SK-N-SH (cell line): ENCODE measurements around the gene NDUFB8. TPM values are rescaled to one million over a fixed set of nuclear protein-coding genes. Genes with fewer than 3 reads are reported as not detected.

ENCODE experiments used
- CTCF ChIA-PET: fragments of 300-600, 350-600 bp; formaldehyde crosslinking; extraction: SDS; loops from one replicate; lab custom pipeline; 2021; lab: Yijun Ruan, JAX
- POLR2A ChIA-PET: fragments of 350-600 bp; sonication (Branson Sonifier 250); formaldehyde crosslinking; extraction: SDS; loops from one replicate; lab custom pipeline; 2020; ENCODE audit warnings: antibody characterized with exemption, inconsistent platforms; lab: Yijun Ruan, JAX
- DNase-seq: peaks from one replicate; pipeline ENCODE4 v3.0.0; 2012
- H2AFZ ChIP-seq: fragments of 200-600 bp; sonication (generic); 2 replicates; pipeline ENCODE4 v1.8.1; 2016; ENCODE audit warnings: antibody characterized with exemption, mild to moderate bottlenecking, low read depth
- H3F3A ChIP-seq: fragments of 200-600 bp; sonication (generic); replicated peaks from 2 replicates; pipeline ENCODE3; 2016; ENCODE audit warnings: antibody characterized with exemption, mild to moderate bottlenecking; ENCODE audit not compliant: insufficient read depth
- H3K27ac ChIP-seq, 2 experiments: fragments of 200-500 bp in 1 of 2; fragments of 200-600 bp in 1 of 2; sonication (Bioruptor generic) in 1 of 2; sonication (generic), shearing (Covaris generic) in 1 of 2; 2 replicates each; pipeline versions ENCODE4 v1.5.1 to v1.6.1; 2014 to 2016; ENCODE audit warnings: low read depth in 2 of 2, inconsistent platforms in 1 of 2, low read length in 1 of 2, mild to moderate bottlenecking in 1 of 2, mixed read lengths in 1 of 2
- H3K27me3 ChIP-seq: fragments of 200-600 bp; sonication (generic), shearing (Covaris generic); 2 replicates; pipeline ENCODE4 v1.6.1; 2016; ENCODE audit warnings: mixed run types; ENCODE audit not compliant: insufficient read depth
- H3K36me3 ChIP-seq, 2 experiments: fragments of 200-500 bp in 1 of 2; fragments of 200-600 bp in 1 of 2; sonication (Bioruptor generic) in 1 of 2; sonication (generic) in 1 of 2; replicated peaks in 1 of 2; 2 replicates each; pipeline versions ENCODE3 to v1.5.1; 2014 to 2016; ENCODE audit warnings: low read length in 1 of 2, mild to moderate bottlenecking in 1 of 2; ENCODE audit not compliant: insufficient read depth in 2 of 2, control insufficient read depth in 1 of 2
- H3K4me1 ChIP-seq, 2 experiments: fragments of 200-500 bp in 1 of 2; fragments of 200-600 bp in 1 of 2; sonication (Bioruptor generic) in 1 of 2; sonication (generic), shearing (Covaris generic) in 1 of 2; 2 replicates each; pipeline versions ENCODE4 v1.5.1 to v1.6.1; 2014 to 2016; ENCODE audit warnings: low read depth in 1 of 2, low read length in 1 of 2, mixed run types in 1 of 2; ENCODE audit not compliant: insufficient read depth in 2 of 2, control insufficient read depth in 1 of 2
- H3K4me2 ChIP-seq: fragments of 200-600 bp; sonication (generic), shearing (Covaris generic); 2 replicates; pipeline ENCODE4 v1.6.1; 2017; ENCODE audit warnings: mixed run types
- H3K4me3 ChIP-seq, 2 experiments: fragments of 200-500 bp in 1 of 2; fragments of 200-600 bp in 1 of 2; sonication (Bioruptor generic) in 1 of 2; sonication (generic), shearing (Covaris generic) in 1 of 2; 2 replicates each; pipeline versions ENCODE4 v1.5.1 to v1.8.1; 2014 to 2016; ENCODE audit warnings: low read depth in 2 of 2, inconsistent platforms in 1 of 2, low read length in 1 of 2, mild to moderate bottlenecking in 1 of 2, mixed read lengths in 1 of 2, moderate library complexity in 1 of 2
- H3K79me2 ChIP-seq: fragments of 200-600 bp; sonication (generic); 2 replicates; pipeline ENCODE4 v1.8.1; 2017; ENCODE audit warnings: mild to moderate bottlenecking; ENCODE audit not compliant: insufficient read depth
- H3K9ac ChIP-seq: fragments of 200-600 bp; sonication (generic); 2 replicates; pipeline ENCODE4 v1.6.1; 2017; ENCODE audit warnings: mixed run types
- H3K9me2 ChIP-seq: fragments of 200-600 bp; sonication (generic); 2 replicates; pipeline ENCODE4 v1.6.1; 2017; ENCODE audit warnings: mixed run types
- H3K9me3 ChIP-seq: fragments of 200-600 bp; sonication (generic); 2 replicates; pipeline ENCODE4 v1.6.1; 2017; ENCODE audit warnings: mixed run types, mild to moderate bottlenecking, moderate library complexity
- H4K20me1 ChIP-seq: fragments of 200-600 bp; sonication (generic); 2 replicates; pipeline ENCODE4 v1.6.1; 2017; ENCODE audit warnings: mild to moderate bottlenecking, mixed run types; ENCODE audit not compliant: insufficient read depth
- ELF1 ChIP-seq: IDR thresholded peaks from 2 replicates; pipeline ENCODE4 v1.4.0; 2012
- EP300 ChIP-seq, 2 experiments: IDR thresholded peaks; 2 replicates each; pipeline versions ENCODE4 v1.4.0 to v1.6.1; 2012; ENCODE audit warnings: borderline replicate concordance in 1 of 2, low read depth in 1 of 2, low read length in 1 of 2
- EZH2phosphoT487 ChIP-seq: fragments of 200-600 bp; sonication (generic); IDR thresholded peaks from 2 replicates; pipeline ENCODE4 v1.6.1; 2017; ENCODE audit warnings: low read depth, mixed run types, mild to moderate bottlenecking, antibody characterized with exemption, moderate library complexity, borderline replicate concordance
- FOSL2 ChIP-seq: IDR thresholded peaks from 2 replicates; pipeline ENCODE4 v1.4.0; 2012; ENCODE audit warnings: low read depth, mild to moderate bottlenecking, moderate library complexity, borderline replicate concordance
- FOXJ3 ChIP-seq: sonication (generic); formaldehyde crosslinking; IDR thresholded peaks from 2 replicates; pipeline ENCODE4 v1.5.1; 2020; ENCODE audit warnings: mild to moderate bottlenecking, missing genetic modification reagents
- GABPA ChIP-seq: IDR thresholded peaks from 2 replicates; pipeline ENCODE4 v1.4.0; 2012; ENCODE audit warnings: low read depth, mild to moderate bottlenecking
- GATA2 ChIP-seq: sonication (generic); formaldehyde crosslinking; IDR thresholded peaks from 2 replicates; pipeline ENCODE4 v1.5.0; 2020; ENCODE audit warnings: mild to moderate bottlenecking, missing genetic modification reagents
- JUND ChIP-seq: IDR thresholded peaks from 2 replicates; pipeline ENCODE4 v1.4.0; 2012
- MAX ChIP-seq: IDR thresholded peaks from 2 replicates; pipeline ENCODE4 v1.4.0; 2012; ENCODE audit warnings: low read depth
- MXI1 ChIP-seq: IDR thresholded peaks from 2 replicates; pipeline ENCODE4 v1.6.1; 2012; ENCODE audit warnings: mild to moderate bottlenecking, low read depth, low read length, improper control_type of control experiment
- POLR2AphosphoS5 ChIP-seq: IDR thresholded peaks from 2 replicates; pipeline ENCODE4 v1.6.1; 2012; ENCODE audit warnings: low read depth, low read length
- RFX5 ChIP-seq: IDR thresholded peaks from 2 replicates; pipeline ENCODE4 v1.6.1; 2012; ENCODE audit warnings: mild to moderate bottlenecking, improper control_type of control experiment, low read length
- TEAD4 ChIP-seq: IDR thresholded peaks from 2 replicates; pipeline ENCODE4 v1.4.0; 2012; ENCODE audit warnings: mild to moderate bottlenecking, borderline replicate concordance; ENCODE audit not compliant: insufficient read depth
- YY1 ChIP-seq: IDR thresholded peaks from 2 replicates; pipeline ENCODE4 v1.4.0; 2012; ENCODE audit warnings: low read depth, mild to moderate bottlenecking
- WGBS: methylation state at CpG from one replicate; pipeline ENCODE4 v1.1.6; 2017; ENCODE audit warnings: low lambda C conversion rate; 5-methylcytosine and 5-hydroxymethylcytosine counted together
- polyA plus RNA-seq, 3 experiments: library from polyadenylated mRNA; depleted of rRNA; stranded (reverse); fragments of >200 nt; gene quantifications; 2 replicates each; pipeline ENCODE4 v1.2.3, GENCODE V29; 2012

Gene NDUFB8
- polyA plus RNA-seq, 1 of the 3 experiments (the other 2 are of a cell fraction): 368 TPM

- 96% methylated on average over 5 of the region's 5 CpGs for WGBS
- H3K36me3 ChIP-seq: peaks cover 17 to 74% of the 10 kb centered on the region in 2 experiments
- POLR2A ChIA-PET: interaction anchor here (1.6 kb wide), 1 partner anchor 16 kb away, joined by 5 read pairs; the partner anchor contains the start of gene HIF1AN
These were observed 22.1 kb upstream of the NDUFB8 start for GRCh38 chr10:100551738-100552137.

GRCh38 chr10:100551196-100551595 is 21.5 kb upstream of the NDUFB8 start:
- CTCF ChIA-PET: interaction anchor here (0.7 to 7.7 kb wide), 7 partner anchors 11 to 328 kb away, joined by 3 to 69 read pairs (median 6); partner anchors contain the start of gene HIF1AN
- Histone ChIP-seq H4K20me1 (no peaks in the 10 kb centered on the region), H3K27me3 (no peaks in the 10 kb centered on the region), H3K4me1 (peaks cover 0 to 8% of the 10 kb centered on the region in 2 experiments; a peak in 1 of 4 replicates), H3K4me2 (no peak overlapping the region), H3K79me2 (no peaks in the 10 kb centered on the region), H3K4me3 (no peak overlapping the region), H2AFZ (no peak overlapping the region), H3K9me3 (no peaks in the 10 kb centered on the region), H3K27ac (no peak overlapping the region; a peak in 1 of 4 replicates), H3F3A (no peaks in the 10 kb centered on the region), H3K9me2 (no peaks in the 10 kb centered on the region), H3K36me3 (peaks cover 17 to 73% of the 10 kb centered on the region in 2 experiments), H3K9ac (no peak overlapping the region)
- WGBS: 70% methylated on average over 4 of the region's 4 CpGs
- TF ChIP-seq GABPA (no peak), GATA2 (CRISPR knock-in tag) (no peak), RFX5 (no peak), ELF1 (no peak), POLR2AphosphoS5 (no peak), FOXJ3 (CRISPR knock-in tag) (no peak), EP300 (IDR thresholded peaks at IDR 0.05; ENCODE audit: borderline replicate concordance in 1 of 2, low read depth in 1 of 2, low read length in 1 of 2) (no peak), MXI1 (no peak), MAX (no peak), JUND (no peak), FOSL2 (no peak), EZH2phosphoT487 (no peak)
- POLR2A ChIA-PET: interaction anchor here (0.5 to 1.6 kb wide), 2 partner anchors 15 to 452 kb away, joined by 3 to 5 read pairs; partner anchors contain the start of gene HIF1AN
- no peak for DNase-seq

More at GRCh38 chr10:100551738-100552137, 22.1 kb upstream of the NDUFB8 start:
- Histone ChIP-seq H3F3A (no peaks in the 10 kb centered on the region), H2AFZ (no peak overlapping the region), H3K27ac (no peak overlapping the region), H3K4me1 (peaks cover 0 to 8% of the 10 kb centered on the region in 2 experiments; a peak in 1 of 4 replicates), H3K27me3 (no peaks in the 10 kb centered on the region), H3K4me2 (no peak overlapping the region), H4K20me1 (no peaks in the 10 kb centered on the region), H3K9me3 (no peaks in the 10 kb centered on the region), H3K4me3 (no peak overlapping the region), H3K9me2 (no peaks in the 10 kb centered on the region), H3K79me2 (no peaks in the 10 kb centered on the region), H3K9ac (no peak overlapping the region)
- TF ChIP-seq YY1 (no peak), TEAD4 (no peak)
- DNase-seq: no peak
- CTCF ChIA-PET: interaction anchor here (1.1 to 7.7 kb wide), 6 partner anchors 11 to 327 kb away, joined by 3 to 69 read pairs (median 11); partner anchors contain the start of gene HIF1AN
